ENCODE results near the gene GPR4. TPM values are rescaled to one million over a fixed set of nuclear protein-coding genes. Genes with fewer than 3 reads are reported as not detected.
A peak's percentile ranks its signal among the peaks of the same experiment; 100 is the strongest.

The GPR4 gene
- total RNA-seq, 2 donors from 2014 or later = 5.1 to 11.1 TPM

DNA sequence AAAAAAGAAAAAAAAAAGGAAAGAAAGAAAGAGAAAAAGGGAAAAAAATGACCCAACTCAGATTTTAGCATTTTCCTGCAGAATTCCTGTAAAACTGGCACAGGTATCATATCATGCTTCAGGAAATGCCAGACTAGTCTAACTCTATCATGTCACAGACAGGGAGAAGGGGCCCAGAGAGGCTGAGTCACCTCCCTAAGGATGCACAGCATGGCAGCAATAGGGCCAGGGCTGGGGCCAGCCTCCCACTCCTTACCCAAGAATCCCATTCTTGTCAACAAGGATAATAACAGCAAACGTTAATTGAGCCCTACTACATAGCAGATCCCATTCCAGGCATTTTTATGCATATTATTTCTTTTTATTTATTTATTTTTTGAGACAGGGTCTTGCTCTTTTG, 8.5 kb downstream of the GPR4 start:
- intact Hi-C loops (cut with DNase I) = no loop called here

DNA sequence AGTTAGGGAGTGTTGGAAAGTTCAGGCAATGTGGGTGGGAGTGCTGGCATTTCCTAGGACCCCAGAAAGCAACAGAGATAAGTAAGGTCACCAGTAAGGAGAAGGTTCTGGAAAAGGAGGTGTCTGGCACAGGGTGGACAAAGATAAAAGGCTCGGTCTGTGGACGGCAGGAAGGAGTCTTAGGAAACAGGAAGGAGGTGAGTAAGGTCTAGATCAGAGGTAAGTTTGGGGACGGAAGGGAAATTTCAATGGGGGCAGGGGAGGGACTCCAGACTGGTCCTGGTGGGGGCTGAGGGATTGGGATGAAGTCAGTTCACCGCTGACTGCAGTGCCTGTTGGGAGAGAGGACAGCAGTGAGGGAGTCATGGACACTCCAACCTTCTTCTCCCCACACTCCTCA, 9.6 kb downstream of the GPR4 start:
- intact Hi-C loops (cut with DNase I) = no loop called here
- DNase-seq (ENCODE audit: low spot score) = no peak

More for the DNA sequence above, 8.5 kb downstream of the GPR4 start:
- no peak for DNase-seq (ENCODE audit: low spot score)

- DNase-seq (ENCODE audit: low spot score) = no peak
- intact Hi-C loops (cut with DNase I) = no loop called here
These were observed 10.4 kb downstream of the GPR4 start for GRCh38 chr19:45591638-45592005.

DNA sequence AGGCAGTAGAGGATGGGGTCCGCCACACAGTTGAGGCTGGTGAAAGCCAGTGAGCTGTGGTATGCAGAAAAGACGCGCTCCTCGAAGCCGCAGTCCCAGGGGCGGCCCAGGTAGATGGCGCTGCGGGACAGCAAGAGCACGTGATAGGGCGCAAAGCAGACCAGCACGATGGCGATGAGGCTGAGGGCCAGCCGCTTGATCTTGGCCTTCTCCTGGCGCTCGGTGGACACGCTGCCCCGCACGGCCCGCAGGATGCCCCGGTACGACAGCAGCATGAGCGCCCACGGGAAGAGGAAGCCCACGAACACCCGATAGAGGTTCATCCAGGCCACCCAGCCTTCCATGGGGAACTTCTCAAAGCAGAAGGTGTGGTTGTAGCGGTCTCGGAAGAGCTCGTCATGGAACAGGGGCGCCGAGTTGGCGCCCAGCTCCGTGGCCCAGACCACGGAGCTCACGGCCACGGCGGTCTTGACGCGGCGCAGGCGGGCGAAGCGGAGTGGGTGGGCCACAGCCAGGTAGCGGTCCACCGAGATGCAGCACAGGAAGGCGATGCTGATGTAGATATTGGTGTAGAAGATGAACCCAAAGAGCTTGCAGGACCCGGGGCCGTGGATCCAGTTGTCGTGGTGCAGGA, 10.9 kb downstream of the GPR4 start:
- intact Hi-C loops (cut with DNase I) = no loop called here
- DNase-seq (ENCODE audit: low spot score) = peak; percentile 85

- DNase-seq (ENCODE audit: low spot score) = no peak
- intact Hi-C loops (cut with DNase I) = no loop called here
These were observed 11.6 kb downstream of the GPR4 start for GRCh38 chr19:45590300-45591003.

DNA sequence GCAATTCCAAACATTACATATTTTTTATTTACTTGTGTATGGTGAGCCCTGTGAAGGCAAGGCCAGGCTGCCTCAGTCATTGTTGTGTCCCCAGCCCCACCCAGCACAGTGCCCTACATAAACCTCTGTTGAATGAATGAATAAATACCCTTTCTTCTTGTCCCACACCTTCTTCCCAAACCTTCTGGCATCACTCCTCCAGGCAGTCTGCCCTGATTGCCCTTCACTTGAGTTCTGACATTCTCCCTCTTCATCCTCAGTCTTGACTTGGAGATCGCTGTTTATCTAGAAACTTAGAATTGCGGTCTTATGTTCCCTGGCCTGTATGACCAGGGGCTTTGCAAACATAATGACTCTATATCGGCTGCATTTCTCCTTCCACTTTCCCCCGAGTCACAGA, 12.2 kb downstream of the GPR4 start:
- DNase-seq (ENCODE audit: low spot score) = no peak
- intact Hi-C loops (cut with DNase I) = no loop called here

DNA sequence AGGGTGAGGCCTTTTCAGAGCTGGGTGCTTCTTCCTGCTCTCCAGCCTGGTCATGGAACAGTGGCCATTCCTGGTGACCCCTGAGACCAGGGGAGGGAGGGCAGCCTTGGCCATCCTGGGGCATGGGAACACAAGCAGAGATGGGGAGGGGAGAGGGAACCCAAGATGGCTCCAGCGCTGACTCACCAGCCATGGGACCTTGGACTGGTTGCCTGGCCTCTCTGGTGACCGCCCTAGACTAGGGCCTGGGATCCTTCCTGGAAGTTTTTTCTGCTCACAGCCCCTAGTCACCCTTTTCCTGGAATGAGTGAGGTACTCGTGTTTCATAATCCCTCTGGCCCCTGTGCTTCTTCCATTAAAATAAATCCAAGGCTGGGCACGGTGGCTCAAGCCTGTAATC, 14.1 kb downstream of the GPR4 start:
- intact Hi-C loops (cut with DNase I) = no loop called here
- no peak for DNase-seq (ENCODE audit: low spot score)

DNA sequence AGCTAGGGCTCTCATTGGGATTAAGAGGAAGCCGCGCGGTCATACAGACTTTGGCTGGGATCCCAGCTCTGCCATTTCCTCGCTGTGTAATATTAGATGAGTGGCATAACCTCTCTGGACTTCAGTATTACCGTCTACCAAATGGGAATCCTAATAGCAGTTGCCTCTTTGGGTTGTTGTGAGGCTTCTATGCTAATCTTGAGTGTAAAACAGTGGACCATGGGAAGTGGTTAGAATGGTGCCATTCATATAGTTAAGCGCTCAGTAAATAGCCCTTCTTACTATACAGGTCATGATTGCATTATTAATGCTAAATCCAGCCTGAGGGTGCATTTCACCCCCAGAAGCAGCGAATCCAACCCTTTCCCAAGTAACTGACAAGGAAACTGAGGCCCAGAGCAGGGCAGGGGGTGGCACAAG, 16.8 kb downstream of the GPR4 start:
- no peak for DNase-seq (ENCODE audit: low spot score)

DNA sequence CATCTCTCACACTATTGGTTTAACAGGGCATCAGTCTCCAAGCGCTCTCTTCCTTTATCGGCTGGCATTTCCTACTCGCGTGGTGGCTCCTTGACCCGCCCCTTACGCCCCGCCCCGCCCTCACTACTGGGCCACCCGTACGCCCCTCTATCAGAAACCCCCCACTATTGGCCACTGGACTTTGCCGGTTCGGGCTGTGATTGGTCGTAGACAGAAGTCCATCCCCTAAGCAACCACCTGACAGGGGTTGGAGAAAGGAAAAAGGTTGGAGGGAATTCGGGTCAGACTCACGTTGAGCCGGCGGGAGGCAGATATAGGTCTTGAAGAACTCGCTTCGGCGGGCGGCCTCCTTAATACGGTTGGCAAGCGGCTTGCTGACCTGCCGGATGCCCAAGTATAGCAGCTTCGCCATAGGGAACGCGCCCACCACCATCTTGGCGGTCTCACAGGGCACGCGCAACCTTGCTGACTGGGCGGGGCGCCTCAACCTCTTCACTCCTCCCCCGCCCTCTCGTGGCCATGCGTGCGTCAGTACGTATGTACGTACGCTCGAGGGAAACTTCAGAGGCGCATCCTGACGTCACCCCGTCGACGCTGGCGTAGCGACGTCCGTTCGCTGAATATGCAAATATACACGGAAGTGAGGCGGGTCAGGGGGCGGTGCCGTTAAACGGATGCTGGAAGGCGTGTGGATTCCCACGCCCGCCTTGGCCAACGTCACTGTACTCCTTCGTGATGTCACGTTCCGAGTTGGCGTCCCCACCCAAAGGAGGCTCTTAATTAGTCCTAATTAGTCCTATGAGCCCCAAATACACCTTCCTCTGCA, 17.5 kb downstream of the GPR4 start, which contains the start of gene OPA3:
OPA3 (minus strand) TSS at position 471 of the 826 bp plus-strand sequence; CDS start at position 433, 38 bp downstream.
- intact Hi-C loops (cut with DNase I) = no loop called here

More for the DNA sequence above, 16.8 kb downstream of the GPR4 start:
- intact Hi-C loops (cut with DNase I) = no loop called here

DNA sequence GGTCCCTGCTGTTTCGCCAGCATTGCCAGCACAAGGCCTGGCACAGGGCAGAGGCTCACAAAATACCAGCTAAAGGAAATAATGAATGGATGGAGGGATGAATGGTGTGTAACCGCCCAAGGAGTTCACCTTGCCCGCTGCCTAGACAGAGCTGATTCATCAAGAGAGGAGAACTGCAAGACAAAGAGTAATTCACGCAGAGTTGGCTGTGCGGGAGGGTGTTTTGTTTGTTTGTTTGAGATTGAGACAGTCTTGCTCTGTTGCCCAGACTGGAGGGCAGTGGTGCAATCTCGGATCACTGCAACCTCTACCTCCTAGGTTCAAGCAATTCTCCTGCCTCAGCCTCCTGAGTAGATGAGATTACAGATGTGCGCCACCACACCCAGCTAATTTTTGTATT, 20.4 kb downstream of the GPR4 start:
- intact Hi-C loops (cut with DNase I) = no loop called here

More for the DNA sequence above, 17.5 kb downstream of the GPR4 start, which contains the start of gene OPA3:
- DNase-seq (ENCODE audit: low spot score) = peak; percentile 100

DNA sequence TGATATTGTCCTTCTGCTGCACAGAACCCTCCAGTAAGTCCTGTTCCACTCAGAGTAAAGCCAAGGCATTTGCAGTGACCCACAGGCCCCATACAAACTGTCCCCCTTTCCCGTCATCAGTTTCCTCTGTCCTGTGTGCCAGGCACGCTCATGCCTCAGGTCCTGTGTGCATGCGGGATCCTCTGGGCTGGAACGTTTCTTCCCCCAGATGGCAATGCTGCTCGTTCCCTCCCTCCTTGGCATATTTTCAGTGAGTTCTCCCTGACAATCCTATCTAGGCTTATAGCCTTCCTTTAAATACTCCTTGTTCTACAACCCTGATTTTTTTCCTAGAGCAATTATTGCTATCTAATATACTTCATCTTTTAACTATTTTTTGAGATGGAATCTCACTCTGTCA, 23.2 kb downstream of the GPR4 start:
- no peak for DNase-seq (ENCODE audit: low spot score)
- intact Hi-C loops (cut with DNase I) = no loop called here

More for the DNA sequence above, 20.4 kb downstream of the GPR4 start:
- DNase-seq (ENCODE audit: low spot score) = no peak

DNA sequence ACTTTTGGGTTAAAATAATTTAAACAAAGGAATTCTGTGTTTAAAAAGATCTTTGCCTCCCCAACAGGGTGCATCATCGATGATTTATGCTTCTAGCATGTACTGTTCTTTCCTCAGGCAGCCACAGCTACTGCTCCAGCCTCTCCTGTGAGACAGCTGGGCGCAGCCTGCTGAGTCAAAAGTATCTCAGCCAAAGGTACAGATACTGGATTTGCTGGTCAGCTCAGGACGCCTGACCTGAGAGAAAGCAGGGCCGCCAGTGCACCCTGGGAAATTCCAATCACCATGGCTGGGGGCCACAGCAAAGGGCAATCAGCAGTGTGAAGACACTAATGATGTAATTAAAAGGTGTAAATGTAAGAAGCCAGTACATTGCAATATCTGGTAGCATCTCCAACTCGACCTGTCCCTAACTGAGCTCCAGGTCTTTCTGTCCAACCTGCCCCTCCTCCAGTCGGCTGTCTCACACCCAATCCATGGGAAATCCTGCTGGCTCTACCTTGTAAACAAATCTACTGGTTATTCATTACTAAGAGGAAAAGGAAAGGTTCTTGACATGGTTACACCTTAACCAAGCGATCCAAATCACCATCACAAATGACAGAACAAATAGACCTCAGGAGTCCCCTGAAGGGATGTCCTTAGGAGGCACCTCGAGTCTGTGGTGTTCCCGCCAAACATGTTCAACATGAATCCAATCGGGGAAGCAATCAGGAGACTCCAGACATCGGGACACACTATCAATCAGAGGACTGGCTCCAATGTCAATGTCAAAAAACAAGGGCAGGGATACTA, 24.7 kb downstream of the GPR4 start:
- intact Hi-C loops (cut with DNase I) = no loop called here

DNA sequence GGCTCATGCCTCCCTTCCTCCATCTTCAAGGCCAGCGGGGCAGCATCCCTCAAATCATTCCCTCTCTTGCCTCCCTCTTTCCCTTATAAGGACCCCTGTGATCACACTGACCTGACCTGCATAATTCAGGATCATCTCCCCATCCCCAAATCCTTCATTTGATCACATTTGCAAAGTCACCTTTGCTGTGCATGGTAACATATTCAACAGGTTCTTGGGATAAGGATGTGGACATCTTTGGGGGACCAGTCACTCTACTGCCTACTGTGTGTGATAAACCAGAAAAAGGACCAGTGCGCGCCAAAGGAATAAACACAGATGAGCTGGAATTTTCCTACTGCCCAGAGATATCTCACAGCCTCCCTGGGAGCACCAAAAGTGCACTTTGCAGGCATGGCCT, 25.3 kb downstream of the GPR4 start:
- intact Hi-C loops (cut with DNase I) = no loop called here
- no peak for DNase-seq (ENCODE audit: low spot score)

More for the DNA sequence above, 24.7 kb downstream of the GPR4 start:
- no peak for DNase-seq (ENCODE audit: low spot score)

GRCh38 chr19:45575216-45575615, 26.8 kb downstream of the GPR4 start:
- intact Hi-C loops (cut with DNase I) = no loop called here
- DNase-seq (ENCODE audit: low spot score) = no peak

DNA sequence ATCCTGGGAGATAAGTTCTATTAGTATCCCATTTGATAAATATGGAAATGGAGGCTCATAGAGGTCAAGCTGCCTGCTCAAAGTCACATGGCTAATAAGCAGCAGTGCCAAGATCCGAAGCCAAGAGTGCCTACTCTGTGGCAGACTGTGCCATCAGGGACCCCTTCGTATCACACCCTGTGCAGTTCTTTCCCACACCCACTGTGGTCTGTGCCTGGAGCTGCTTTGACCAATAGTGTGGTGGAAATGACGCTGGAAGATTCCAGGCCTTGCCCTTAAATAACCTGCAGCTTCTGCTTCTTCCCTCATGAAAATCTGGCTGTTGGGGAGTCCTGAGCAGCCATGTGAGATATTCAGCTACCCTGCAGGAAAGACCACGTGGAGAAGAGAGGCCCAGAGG, 27.5 kb downstream of the GPR4 start:
- intact Hi-C loops (cut with DNase I) = no loop called here
- DNase-seq (ENCODE audit: low spot score) = no peak

- intact Hi-C loops (cut with DNase I) = no loop called here
- DNase-seq (ENCODE audit: low spot score) = no peak
These were observed 30.4 kb downstream of the GPR4 start for GRCh38 chr19:45571457-45572220.

DNA sequence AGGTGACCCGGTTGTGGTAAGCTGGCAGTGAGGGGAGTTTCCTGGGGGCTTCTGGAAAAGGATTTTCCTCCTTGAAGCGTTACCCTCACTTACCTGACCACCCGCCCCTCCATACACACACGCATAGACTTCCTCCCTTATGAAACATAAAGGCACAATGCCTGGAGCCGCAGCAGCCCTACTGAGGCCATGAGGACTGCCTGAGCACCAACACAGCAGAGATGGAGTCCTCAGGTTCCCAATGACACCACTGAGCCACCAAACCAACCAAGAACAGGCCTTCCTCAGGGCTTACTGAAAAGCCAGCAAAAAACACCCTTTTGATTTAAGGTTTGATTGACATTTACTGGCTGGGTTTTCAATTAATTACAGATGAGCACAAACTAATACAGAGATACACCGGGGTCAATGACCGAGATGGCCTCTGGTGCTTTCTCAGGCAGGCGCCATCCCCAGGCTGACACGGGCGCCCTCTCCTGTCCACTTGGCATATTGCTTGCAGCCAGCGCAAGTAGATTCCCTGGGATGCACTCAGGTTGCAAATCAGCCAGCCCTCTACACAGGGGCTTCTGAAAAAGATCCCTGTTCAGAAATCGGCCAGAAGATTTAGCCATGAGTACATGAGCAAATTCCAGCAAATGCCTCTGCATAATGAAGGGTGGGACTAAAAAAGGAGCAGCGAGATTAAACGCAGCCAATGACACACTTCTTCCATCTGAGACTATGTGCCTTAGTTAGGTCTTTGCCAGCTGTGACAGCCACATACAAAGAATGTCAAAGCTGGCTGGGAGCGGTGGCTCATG, 32.2 kb downstream of the GPR4 start:
- DNase-seq (ENCODE audit: low spot score) = peak; percentile 85
- intact Hi-C loops (cut with DNase I) = loop anchor here (2.0 to 10.0 kb wide), 2 partner anchors 55 to 73 kb away; partner anchors contain the start of gene RTN2 (in 1 of the 2)

- intact Hi-C loops (cut with DNase I) = loop anchor here (2.0 to 10.0 kb wide), 2 partner anchors 54 to 72 kb away; partner anchors contain the start of gene RTN2 (in 1 of the 2)
- no peak for DNase-seq (ENCODE audit: low spot score)
These were observed 33.3 kb downstream of the GPR4 start for GRCh38 chr19:45568732-45569131.

Measured in posterior vena cava (tissue), 2 donors.